ENCODE measurements around the gene RFLNA.

RFLNA gene, protein sequence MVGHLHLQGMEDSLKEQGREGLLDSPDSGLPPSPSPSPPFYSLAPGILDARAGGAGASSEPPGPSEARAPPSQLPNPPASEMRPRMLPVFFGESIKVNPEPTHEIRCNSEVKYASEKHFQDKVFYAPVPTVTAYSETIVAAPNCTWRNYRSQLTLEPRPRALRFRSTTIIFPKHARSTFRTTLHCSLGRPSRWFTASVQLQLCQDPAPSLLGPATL

DNA sequence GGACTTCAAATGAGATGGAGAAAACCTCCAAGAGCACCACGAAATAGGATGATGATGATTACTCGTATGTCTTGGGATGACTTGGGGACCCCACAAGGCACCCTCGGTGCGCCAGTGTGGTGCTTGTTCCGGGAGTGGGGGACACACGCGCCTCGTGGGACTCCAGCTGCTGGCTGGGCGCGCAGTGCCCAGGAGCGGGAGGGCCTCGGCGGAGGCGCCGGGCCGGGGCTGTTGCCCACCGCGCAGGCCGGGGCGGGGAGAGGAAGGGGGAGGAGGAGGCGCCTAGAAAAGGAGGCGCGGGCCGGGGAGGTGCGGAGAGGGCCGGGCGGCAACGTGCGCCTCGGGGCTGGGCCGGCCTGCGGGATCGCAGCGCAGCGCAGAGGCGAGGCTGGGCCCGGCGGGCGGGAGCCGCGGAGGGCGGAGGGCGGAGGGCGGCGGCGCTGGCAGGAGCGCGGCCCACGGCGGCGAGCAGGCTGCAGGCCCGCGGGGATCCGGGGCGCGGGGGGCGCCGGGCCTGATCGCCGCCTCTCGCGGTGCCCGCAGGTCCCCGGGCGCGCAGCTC lies at the start of gene RFLNA:
TSS of gene RFLNA (plus strand) at position 314 of the 562 bp plus-strand sequence. CDS start 337 bp downstream, outside the sequence.
- no peak for DNase-seq (ENCODE audit: low read depth)

DNA sequence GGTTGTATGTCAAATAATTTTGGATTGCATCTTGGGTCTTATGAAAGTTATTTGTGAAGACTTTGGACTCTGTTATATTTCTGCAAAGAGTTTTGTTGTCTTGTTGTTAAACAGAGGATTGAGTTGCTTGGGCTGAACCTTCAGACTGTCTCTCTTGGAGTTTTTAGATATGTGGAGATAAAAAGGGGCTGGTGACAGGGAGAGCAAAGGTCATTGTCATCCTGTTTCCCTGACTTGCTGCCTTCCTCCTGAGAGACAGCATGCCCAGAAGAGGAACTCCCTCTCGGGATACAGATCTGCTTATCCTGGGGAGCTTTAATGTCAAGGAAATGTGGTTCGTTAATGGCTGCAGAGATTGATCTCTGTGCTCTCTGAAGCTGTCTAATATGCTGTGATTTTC lies 47.6 kb upstream of the RFLNA start:
- no peak for DNase-seq (ENCODE audit: low read depth)

GRCh38 chr12:124248941-124249825 lies 45.7 kb upstream of the RFLNA start:
- DNase-seq (ENCODE audit: low read depth), result no peak

DNA sequence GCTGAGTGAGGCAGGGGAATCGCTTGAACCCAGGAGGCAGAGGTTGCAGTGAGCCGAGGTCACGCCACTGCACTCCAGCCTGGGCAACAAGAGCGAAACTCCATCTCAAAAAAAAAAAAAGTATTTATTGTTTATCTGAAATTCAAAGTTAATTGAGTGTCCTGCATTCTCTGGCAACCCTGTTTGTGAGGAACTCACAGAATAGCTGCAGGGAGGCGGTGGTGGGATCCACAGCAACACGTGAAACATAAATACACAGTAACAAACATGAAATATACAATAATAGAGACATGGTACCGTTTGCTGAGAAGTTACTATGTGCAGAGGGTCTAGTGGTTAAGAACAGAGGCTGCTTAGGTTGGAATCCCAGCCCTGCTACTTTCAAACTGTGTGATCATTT lies 43.7 kb upstream of the RFLNA start:
- DNase-seq (ENCODE audit: low read depth), result no peak

DNA sequence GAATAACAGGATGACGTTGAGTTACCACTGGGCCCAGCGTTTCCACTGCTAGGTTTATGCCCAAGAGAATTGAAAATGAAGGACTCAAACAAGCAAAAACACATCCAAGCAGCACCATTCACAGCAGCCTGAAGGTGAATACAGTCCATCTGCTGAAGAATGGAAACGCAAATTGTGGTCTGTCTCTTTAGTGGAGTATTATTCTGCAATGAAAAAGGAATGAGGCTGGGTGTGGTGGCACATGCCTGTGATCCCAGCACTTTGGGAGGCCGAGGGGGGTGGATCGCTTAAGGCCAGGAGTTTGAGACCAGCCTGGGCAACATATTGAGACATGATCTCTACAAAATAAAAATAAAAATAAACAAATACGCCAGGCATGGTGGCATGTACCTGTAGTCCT lies 41.9 kb upstream of the RFLNA start:
- DNase-seq (ENCODE audit: low read depth), result no peak

DNA sequence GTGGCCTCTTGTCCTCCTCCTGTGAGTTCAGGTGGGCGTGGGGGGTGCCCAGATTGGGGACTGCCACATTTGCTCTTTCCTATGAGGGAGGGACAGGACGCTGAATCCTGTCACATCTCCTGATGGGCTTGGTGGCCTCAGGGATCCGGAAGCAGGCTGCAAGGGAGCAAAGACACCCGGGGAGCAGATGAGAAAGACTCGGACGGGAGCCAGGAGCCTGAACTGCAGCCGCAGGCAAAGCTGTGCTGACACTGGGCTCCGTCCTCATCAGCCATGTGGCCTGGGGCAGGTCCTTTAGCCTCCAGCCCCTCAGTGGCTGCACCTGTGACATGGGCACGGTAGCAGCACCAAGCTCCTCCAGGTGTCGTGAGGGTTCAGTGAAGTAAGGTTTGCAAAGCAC lies 40.8 kb upstream of the RFLNA start:
- no peak for DNase-seq (ENCODE audit: low read depth)

- no peak for DNase-seq (ENCODE audit: low read depth)
Measured at GRCh38 chr12:124259154-124260066, 35.5 kb upstream of the RFLNA start.

DNA sequence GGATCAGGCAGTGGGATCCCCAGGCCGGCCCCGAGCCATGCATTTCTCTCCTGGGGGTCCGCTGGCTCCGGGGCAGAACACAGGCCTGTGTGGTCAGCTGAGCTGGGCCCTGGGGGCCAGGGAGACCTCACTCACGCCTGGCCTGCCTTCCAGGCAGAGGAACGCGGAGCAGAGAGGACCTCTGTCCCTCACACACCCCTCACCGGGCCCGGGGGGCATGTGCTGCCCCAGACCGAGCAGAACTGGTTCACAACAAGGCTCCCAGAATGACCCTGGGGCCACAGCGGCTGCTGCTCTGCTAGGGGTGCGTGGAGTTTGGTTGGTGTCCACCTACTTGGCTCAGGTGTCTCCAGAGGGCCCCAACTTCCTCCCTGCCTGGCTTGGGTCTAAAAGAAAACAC lies 33.0 kb upstream of the RFLNA start:
- no peak for DNase-seq (ENCODE audit: low read depth)

GRCh38 chr12:124264089-124264795 lies 30.7 kb upstream of the RFLNA start:
- DNase-seq (ENCODE audit: low read depth), result no peak

- no peak for DNase-seq (ENCODE audit: low read depth)
Measured at GRCh38 chr12:124264879-124265278, 30.0 kb upstream of the RFLNA start.

- no peak for DNase-seq (ENCODE audit: low read depth)
Measured at GRCh38 chr12:124267205-124267778, 27.6 kb upstream of the RFLNA start.

GRCh38 chr12:124270671-124271070 lies 24.2 kb upstream of the RFLNA start:
- no peak for DNase-seq (ENCODE audit: low read depth)

DNA sequence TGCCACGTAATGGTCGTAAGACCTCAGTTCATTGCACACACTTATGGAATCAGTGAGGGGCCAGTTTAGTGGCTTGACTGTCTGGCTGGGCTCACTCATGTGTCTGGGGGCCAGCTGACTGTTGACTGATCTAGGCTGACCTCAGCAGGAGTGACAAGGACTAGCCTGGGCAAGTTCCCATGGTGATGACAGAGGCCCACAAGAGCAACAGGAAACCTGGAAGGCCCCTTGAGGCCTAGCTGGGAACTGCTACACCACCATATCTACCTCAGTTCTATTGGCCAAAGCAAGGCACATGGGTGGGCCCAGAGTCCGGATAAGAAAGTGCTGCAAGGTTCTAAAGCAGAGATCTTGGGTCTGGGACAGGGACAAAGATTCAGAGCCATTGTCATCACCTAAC lies 21.3 kb upstream of the RFLNA start:
- no peak for DNase-seq (ENCODE audit: low read depth)

DNA sequence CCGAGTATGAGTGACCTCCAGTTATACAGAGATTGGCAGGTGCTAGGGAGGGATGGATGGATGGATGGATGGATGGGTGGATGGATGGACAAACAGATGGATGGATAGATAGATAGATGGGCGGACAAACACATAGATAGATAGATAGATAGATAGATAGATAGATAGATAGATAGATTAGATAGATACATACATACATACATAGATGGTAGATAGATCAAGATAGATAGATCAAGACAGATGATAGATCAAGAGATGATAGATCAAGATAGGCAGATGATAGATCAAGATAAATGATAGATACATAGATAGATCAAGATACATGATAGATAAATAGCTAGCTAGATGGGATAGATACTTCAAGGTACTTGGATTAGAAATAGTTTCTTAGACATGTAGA lies 18.6 kb upstream of the RFLNA start:
- DNase-seq (ENCODE audit: low read depth), result no peak

DNA sequence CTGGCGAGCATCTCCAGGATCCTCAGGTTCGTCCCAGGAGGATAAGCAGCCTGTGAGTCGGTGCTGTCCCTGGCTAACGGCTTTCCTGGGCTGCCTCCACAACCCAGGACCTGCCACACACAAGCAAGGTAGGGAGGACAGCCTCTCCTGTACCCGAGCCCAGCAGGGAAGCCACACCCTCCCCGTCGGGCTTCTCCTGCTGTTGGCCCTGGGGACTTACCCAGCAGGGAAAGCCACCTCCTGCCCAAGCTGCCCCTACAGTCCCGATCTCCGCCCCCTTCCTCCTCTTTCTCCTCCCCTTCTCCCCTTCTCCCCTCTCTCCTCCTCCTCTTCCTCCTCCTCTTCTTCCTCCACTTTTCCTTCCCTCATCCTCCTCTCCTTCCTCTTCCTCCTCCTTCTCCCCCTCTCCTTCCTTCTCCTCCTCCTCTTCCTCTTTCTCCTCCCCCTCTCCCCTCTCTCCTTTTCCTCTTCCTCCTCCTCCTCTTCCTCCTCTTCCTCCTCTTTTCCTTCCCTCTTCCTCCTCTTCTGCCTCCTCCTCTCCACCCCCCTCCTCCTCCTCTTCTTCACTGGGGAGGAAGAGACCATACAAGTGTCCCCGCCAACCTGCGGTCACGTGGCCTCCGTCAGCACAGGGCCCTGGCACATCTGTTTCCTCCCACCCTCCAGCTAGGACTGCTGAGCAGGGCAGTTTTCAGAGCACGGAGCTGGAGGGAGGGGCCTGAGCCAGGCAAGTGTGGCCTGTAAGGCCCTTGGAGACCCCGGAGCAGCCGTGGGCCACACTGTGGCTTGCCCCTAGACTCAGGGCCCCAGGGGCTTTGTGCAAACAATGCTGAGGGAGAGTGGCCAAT lies 17.3 kb upstream of the RFLNA start:
- DNase-seq (ENCODE audit: low read depth), result no peak

DNA sequence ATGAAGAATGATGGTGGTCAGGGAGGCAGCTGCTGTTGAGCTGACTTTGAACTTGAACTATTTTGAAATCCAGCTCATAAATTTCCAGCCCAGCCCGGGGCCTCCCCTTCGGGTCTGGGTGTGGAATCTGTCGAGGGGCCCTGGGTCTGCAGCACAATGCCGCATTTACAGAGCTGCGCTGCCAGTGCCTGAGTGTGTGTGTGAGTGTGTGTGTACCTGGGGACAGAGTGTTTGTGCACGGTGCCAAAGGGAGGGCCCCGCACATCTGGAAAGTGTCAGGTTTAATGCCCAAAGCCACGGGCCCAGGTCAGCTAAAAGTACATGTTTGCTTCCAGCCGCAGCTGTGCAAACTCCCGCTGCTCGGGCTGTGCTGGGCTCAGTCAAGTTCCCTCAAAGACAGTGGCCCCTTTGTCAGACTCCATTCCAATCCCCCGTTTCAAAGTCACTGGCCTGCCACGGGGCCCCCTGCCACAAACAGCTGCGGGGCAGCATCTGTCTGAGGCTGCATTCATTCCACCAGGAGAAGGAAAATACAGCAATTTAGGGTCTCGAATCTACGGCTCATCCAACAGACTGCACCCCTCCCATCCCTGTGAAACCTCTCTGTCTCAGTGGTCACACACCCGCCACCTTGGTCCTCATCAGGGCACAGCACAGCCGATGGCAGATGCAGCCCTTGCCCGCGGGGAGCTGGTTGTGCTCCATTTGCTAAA lies 16.3 kb upstream of the RFLNA start:
- DNase-seq (ENCODE audit: low read depth), result no peak

DNA sequence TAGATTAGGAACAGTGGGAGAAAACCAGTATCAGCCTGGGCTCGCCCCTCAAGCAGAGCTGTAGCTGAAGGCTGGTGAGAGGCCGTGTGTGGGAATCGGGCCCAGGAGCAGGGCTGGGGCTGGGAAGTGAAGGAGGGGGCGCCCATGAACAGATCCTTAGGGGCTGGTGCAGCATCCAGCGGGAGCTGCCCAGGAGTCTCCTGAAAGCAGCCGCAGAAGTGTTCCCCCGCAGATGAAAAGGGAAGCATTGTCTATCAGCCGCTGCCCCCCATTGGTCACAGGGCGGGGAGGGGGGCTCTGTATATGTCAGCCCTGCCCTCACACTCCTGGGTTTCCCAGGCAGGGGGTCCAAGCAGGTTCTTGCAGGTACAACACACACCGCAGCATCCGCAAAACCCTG lies 15.6 kb upstream of the RFLNA start:
- DNase-seq (ENCODE audit: low read depth), result no peak

DNA sequence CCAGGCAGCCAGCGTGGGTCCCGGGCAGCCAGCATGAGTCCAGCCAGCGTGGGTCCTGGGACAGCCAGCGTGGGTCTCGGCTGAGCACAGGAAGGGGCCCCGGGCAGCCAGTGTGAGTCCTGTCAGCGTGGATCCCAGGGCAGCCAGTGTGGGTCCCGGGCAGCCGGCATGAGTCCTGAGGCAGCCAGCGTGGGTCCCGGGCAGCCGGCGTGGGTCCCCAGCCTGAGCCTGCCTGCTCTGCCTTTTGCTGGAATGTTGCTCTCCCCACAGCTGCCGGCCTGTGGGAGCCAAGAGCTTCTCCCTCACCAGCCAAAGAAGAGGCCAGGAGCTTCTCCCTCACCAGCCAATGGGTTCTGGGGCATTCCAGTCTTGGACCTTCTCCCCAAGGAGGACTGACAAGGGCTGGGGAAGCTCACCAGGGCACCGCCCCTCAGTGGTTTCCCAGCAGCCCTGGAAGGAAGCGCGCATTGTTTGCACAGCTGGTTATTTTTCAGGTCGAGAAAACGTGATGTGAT lies 15.0 kb upstream of the RFLNA start:
- no peak for DNase-seq (ENCODE audit: low read depth)

DNA sequence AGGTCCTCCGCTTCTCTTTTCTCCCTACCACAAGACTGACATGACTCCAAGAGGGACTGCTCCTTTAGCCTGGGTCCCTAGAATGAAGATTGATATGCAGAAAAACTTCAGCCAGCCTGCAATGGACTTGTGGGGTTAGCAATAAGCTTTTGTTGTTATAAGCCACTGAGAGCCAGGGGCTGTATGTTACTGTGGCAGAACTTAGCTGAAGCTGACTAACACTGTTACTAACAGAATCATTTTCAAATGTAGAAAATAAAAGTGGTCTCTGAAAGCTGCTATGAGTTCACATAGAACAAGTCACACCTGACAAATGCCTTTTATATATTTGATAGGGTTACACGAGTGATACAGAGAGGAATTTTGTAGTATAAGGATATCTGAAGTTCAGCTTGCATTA lies 13.6 kb upstream of the RFLNA start:
- DNase-seq (ENCODE audit: low read depth), result no peak
